Brain microvascular endothelial cell (primary cell): ENCODE data around the gene DHRS11.

Source experiments
- DNase-seq: peaks from one replicate; pipeline ENCODE4 v3.0.0-alpha.2; 2020
- H3K27ac ChIP-seq: fragments of 250-450 bp; sonication (Bioruptor Pico); 2 replicates; pipeline ENCODE4 v1.5.1; 2020; ENCODE audit warnings: mild to moderate bottlenecking, moderate library complexity
- H3K27me3 ChIP-seq: fragments of 250-450 bp; sonication (Bioruptor Pico); replicated peaks from 2 replicates; pipeline ENCODE4 v1.5.1; 2020; ENCODE audit warnings: mild to moderate bottlenecking
- H3K36me3 ChIP-seq: fragments of 250-450 bp; sonication (Bioruptor Pico); replicated peaks from 2 replicates; pipeline ENCODE4 v1.5.1; 2020; ENCODE audit warnings: mild to moderate bottlenecking
- H3K4me3 ChIP-seq: 2 replicates; pipeline ENCODE4 v1.5.1; 2011; ENCODE audit warnings: low read depth, mild to moderate bottlenecking, control low read depth, low read length, moderate library complexity
- in situ Hi-C: cut with HindIII; loops from 2 replicates; pipeline ENCODE4 v1.10.0; 2017; ENCODE audit warnings: low sequenced_read_pairs, low pct_ligation_motif_present
- TF ChIP-seq, protein P1 (sequence below): IDR thresholded peaks from 2 replicates; pipeline ENCODE4 v1.5.1; 2011; ENCODE audit warnings: low read depth, mild to moderate bottlenecking, moderate library complexity, low read length, control low read depth, inconsistent platforms; ENCODE audit errors: missing control alignments

DHRS11 gene

DNA sequence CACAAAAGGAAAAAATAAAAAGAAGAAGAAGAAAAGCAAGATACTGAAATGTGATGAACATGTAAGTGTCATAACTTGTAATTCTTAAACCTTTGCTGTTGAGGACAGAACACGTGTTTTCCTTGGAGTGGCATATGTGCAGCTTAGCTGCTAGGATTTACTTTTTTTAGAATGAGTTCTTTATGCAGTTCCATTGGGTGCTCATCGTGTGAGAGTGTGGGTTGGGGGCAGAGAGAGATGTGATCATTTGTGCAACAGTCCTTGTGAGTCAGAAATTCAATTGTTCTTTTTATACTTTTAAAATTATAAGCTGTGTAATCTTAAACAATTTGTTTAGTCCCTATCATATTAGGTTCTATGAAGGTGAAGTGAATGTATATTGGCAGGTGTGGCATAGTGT is 5.5 kb upstream of the DHRS11 start:
- H3K4me3 ChIP-seq = no peak overlapping the region
- no peak for DNase-seq
- TF ChIP-seq, protein P1, sequence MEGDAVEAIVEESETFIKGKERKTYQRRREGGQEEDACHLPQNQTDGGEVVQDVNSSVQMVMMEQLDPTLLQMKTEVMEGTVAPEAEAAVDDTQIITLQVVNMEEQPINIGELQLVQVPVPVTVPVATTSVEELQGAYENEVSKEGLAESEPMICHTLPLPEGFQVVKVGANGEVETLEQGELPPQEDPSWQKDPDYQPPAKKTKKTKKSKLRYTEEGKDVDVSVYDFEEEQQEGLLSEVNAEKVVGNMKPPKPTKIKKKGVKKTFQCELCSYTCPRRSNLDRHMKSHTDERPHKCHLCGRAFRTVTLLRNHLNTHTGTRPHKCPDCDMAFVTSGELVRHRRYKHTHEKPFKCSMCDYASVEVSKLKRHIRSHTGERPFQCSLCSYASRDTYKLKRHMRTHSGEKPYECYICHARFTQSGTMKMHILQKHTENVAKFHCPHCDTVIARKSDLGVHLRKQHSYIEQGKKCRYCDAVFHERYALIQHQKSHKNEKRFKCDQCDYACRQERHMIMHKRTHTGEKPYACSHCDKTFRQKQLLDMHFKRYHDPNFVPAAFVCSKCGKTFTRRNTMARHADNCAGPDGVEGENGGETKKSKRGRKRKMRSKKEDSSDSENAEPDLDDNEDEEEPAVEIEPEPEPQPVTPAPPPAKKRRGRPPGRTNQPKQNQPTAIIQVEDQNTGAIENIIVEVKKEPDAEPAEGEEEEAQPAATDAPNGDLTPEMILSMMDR = no peak
- H3K36me3 ChIP-seq = peaks cover 68% of the 10 kb centered on the region
- H3K27ac ChIP-seq = no peak overlapping the region
- no peaks in the 10 kb centered on the region for H3K27me3 ChIP-seq
- in situ Hi-C loops = no loop called here

DNA sequence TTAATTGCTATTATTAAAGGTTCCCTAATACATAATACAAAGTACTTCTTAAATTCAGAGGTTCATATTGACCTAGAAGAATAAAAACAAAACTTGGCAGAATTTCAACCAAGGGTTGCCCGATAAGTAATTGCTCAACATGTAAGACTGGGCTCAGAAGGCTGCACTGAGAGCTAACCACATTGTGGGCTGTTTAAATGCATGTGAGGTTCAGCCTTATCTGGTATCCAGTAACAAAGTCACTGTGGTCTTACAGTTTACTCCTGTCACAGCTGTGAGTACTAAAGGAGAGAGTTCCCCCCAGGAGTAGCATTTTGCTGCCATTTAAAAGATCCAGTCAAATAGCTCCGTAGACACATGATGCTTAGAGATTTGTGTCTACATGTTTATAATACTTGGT is 1.6 kb upstream of the DHRS11 start:
- peaks cover 38% of the 10 kb centered on the region for H3K36me3 ChIP-seq
- no peak overlapping the region for H3K27ac ChIP-seq
- H3K27me3 ChIP-seq = no peaks in the 10 kb centered on the region
- DNase-seq = no peak
- TF ChIP-seq, protein P1 = no peak
- H3K4me3 ChIP-seq = no peak overlapping the region
- in situ Hi-C loops = no loop called here

DNA sequence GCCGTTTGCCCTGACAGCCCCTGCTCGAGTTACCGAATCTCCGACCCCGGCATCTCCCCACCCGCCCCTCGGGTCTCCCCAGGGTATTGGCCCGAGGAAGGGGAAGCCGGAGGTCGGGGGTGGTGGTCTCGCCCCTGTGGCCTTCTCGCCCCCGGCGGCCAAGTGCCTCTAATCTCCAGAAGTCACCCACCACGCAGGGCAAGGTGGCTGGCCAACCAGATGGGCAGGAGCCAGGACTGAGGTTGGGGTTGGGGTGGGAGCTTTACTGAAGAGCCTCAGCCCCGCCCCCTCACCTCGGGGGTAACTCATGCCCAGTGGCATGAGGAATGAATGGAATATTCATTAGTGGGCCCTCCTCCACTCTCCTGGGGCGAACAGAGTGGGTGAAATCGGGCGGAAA is 637 bp downstream of the DHRS11 start:
- Histone ChIP-seq H3K27ac (no peak overlapping the region), H3K4me3 (peak overlapping the region; percentile 61), H3K27me3 (no peaks in the 10 kb centered on the region), H3K36me3 (peaks cover 26% of the 10 kb centered on the region)
- no peak for DNase-seq
- TF ChIP-seq, protein P1 = no peak
- in situ Hi-C loops = no loop called here

DNA sequence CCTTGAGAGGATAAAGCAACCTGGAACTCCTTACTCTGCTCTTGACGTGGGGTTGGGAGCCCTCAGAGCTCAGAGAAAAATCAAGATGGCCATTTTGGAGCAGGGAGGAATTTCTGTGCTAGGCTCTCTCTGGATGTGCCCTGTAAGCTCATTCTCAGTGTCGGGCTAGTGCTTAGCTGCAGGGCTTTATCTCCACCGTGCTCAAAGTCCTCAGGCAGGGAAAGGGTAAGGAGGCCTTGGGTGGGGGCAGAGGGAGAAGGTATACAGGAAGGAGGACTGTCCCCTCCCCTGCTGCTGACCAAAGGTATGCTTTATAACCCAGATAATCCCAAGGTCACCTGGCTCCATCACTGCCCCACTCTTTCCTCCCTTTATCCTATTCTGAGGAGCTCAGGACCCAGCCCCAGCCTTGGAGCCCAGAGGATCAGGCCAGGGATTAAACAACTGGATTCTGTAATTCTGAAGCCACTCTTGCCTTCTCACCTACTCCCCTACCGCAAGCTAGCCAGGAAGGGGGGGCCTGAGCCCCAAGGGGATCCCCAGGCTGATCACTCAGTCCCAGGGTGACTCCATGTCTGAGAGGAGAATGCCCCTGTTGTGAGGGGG is 1.1 kb downstream of the DHRS11 start:
- in situ Hi-C loops = no loop called here
- H3K27ac ChIP-seq = no peak overlapping the region
- H3K36me3 ChIP-seq = peaks cover 21% of the 10 kb centered on the region
- no peaks in the 10 kb centered on the region for H3K27me3 ChIP-seq
- peak overlapping the region; percentile 61 for H3K4me3 ChIP-seq
- TF ChIP-seq, protein P1 = no peak
- DNase-seq = no peak

DNA sequence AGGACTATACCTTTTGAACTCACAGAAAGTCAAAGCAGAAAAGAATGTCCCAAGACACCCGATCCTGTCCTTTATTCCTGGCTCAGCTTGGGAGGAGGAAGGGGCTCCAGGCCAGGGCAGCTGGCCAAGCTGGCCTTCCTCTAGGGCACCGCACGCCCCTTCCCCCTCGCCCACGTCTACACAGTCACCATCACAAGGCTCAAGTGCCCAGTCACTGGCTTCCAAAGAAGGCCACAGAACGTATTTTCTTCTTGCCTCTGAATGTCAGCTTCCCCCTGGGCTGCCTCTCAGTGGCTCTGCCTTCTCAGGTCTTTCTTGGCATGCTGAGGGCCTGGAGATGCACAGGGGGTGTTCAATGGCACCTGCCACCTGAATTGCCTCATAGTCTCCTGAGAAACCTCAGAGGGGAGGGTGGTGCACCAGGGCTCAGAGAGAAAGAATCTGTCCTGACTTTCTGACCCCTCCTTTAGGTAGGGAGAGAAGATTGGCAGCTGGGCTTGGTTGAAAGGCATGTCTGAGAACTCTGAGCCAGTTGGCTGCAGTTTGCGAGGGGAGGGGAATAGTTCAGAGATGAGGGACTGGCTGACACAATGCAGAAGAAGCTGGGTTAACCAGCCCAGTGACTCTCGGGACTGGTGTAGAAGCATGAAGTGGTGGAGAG is 2.1 kb downstream of the DHRS11 start:
- no peak for DNase-seq
- TF ChIP-seq, protein P1 = no peak

More for the DNA sequence above, 2.1 kb downstream of the DHRS11 start:
- H3K27me3 ChIP-seq = no peaks in the 10 kb centered on the region
- H3K4me3 ChIP-seq = no peak overlapping the region
- peaks cover 13% of the 10 kb centered on the region for H3K36me3 ChIP-seq
- H3K27ac ChIP-seq = no peak overlapping the region
- in situ Hi-C loops = no loop called here
